NCI-H446 treated with DMSO at 0.1 percent for 48 hours (cell line): ENCODE data around the gene OR52I2.

ENCODE experiments used
- DNase-seq: peaks from one replicate; lab custom pipeline; 2025; lab: John Stamatoyannopoulos, UW

OR52I2 gene

GRCh38 chr11:4581443-4581842 is at the start of gene OR52I2:
OR52I2 (plus strand) TSS chr11:4581743.
- DNase-seq, result no peak

GRCh38 chr11:4539603-4540219 is 41.8 kb upstream of the OR52I2 start:
- DNase-seq, result no peak

GRCh38 chr11:4541071-4541470 is 40.5 kb upstream of the OR52I2 start:
- DNase-seq, result no peak

GRCh38 chr11:4543561-4543960 is 38.0 kb upstream of the OR52I2 start:
- no peak for DNase-seq

GRCh38 chr11:4544891-4545290 is 36.7 kb upstream of the OR52I2 start, which contains the start of gene OR52M1:
OR52M1 (plus strand) TSS chr11:4545191; CDS start chr11:4545191, 0 bp downstream.
- DNase-seq, result no peak

- DNase-seq, result no peak
These were observed 34.7 kb upstream of the OR52I2 start for GRCh38 chr11:4546878-4547277.

GRCh38 chr11:4547416-4547815 is 34.1 kb upstream of the OR52I2 start:
- DNase-seq, result no peak

GRCh38 chr11:4551346-4551979 is 30.1 kb upstream of the OR52I2 start:
- DNase-seq, result no peak

- DNase-seq, result no peak
These were observed 21.8 kb upstream of the OR52I2 start for GRCh38 chr11:4559527-4560440.

- no peak for DNase-seq
These were observed 21.1 kb upstream of the OR52I2 start for GRCh38 chr11:4560467-4560866.

- no peak for DNase-seq
These were observed 16.2 kb upstream of the OR52I2 start for GRCh38 chr11:4565371-4565770.

- DNase-seq, result no peak
These were observed 12.5 kb upstream of the OR52I2 start for GRCh38 chr11:4569075-4569474.

GRCh38 chr11:4576880-4577279 is 4.7 kb upstream of the OR52I2 start:
- no peak for DNase-seq

GRCh38 chr11:4577761-4578160 is 3.8 kb upstream of the OR52I2 start:
- DNase-seq, result no peak

- no peak for DNase-seq
These were observed 2.9 kb upstream of the OR52I2 start for GRCh38 chr11:4578624-4579023.

- DNase-seq, result no peak
These were observed 1.4 kb upstream of the OR52I2 start for GRCh38 chr11:4580124-4580523.

- no peak for DNase-seq
These were observed 7.5 kb downstream of the OR52I2 start for GRCh38 chr11:4589017-4589416.

GRCh38 chr11:4593739-4594138 is 12.2 kb downstream of the OR52I2 start, which contains the start of gene OR52I1:
OR52I1 (plus strand) TSS chr11:4594039; CDS start chr11:4594039, 0 bp downstream.
- no peak for DNase-seq

- no peak for DNase-seq
These were observed 23.5 kb downstream of the OR52I2 start for GRCh38 chr11:4605057-4605456.

- DNase-seq, result no peak
These were observed 24.9 kb downstream of the OR52I2 start for GRCh38 chr11:4606231-4607015.

- no peak for DNase-seq
These were observed 25.6 kb downstream of the OR52I2 start for GRCh38 chr11:4607096-4607495.
